Medulla oblongata (tissue), 1 donor: ENCODE data around the gene TBPL1.
"Not testable (repeated sequence)": the region's sequence is repeated elsewhere in the genome, so short reads cannot be mapped to it uniquely, and the experiment has no call there.

Experiments used
- DNase-seq: peaks from one replicate; pipeline ENCODE4 v3.0.0-alpha.2; 2015; ENCODE audit errors: extremely low spot score

Gene TBPL1

DNA sequence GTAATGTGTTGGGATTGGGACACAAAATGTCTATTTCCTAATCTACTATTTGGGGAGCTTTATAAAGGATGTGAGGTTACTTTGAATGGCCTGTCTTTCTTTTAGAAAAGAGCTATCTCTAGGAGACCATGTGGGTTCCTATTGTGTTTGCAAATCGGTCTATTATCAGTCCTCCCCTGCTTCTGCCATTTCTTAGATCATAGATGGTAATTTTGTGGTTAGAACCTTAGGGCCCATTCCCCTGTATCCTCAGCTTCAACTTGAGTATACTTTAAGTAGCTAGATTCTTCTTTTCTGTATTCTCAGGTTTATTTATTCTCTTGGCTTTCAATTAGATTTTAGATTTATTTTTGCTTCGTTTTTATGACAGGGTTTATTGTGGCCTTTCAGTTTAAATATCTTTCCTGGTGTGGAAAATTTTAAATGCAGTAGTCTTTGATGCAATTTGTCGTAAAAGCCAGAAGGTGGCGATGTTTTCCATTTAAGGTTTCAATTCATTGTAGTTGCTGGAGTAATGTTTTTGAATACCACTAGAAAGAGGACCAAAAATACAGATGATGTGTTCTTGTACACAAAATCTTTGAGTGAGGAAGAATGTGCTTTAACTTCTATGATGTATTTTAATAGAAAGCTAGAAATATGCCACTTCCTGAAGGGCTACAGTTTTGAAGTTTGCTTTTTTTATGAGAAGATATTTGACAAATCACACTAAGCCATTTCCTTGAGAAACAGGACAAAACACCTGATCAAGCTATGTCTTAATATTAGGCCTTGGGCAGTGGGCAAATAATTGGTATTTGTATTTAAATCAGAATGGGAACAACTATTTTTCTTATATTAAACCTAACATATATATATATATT, 20.3 kb downstream of the TBPL1 start:
- peak; percentile 88 for DNase-seq

GRCh38 chr6:133977983-133978895, 25.2 kb downstream of the TBPL1 start:
- DNase-seq, result peak; percentile 33

- no peak for DNase-seq
Observed at GRCh38 chr6:133978896-133979240, 25.8 kb downstream of the TBPL1 start.

DNA sequence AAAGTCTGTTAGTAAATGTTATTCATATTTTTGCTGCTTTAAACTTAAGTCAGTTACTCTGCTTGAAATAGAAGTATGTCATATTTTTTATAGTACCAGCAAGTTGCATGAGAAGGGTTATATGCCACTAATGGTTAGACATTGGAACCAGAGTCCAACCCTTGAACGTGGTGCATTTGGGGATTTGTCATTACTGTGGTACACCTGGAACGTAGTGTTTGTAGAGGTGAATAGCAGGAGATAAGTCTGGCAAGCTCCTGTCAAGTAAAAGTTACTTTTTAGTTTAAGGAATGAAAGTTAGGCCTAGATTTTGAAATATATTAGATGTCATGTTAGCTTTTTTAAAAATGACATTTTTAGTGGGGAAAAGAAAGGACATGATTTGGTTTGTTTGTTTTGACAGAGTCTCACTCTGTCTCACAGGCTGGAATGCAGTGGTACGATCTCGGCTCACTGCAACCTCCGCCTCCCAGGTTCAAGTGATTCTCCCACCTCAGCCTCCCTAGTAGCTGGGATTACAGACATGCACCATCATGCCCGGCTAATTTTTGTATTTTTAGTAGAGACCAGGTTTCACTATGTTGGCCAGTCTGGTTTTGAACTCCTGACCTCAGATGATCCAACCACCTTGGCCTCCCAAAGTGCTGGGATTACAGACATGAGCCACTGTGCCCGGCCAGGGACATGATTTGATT, 26.4 kb downstream of the TBPL1 start:
- DNase-seq, result not testable (repeated sequence)

- DNase-seq, result no peak
Observed at GRCh38 chr6:133980168-133980567, 27.1 kb downstream of the TBPL1 start.

GRCh38 chr6:133983099-133983939, 30.3 kb downstream of the TBPL1 start:
- DNase-seq, result no peak

DNA sequence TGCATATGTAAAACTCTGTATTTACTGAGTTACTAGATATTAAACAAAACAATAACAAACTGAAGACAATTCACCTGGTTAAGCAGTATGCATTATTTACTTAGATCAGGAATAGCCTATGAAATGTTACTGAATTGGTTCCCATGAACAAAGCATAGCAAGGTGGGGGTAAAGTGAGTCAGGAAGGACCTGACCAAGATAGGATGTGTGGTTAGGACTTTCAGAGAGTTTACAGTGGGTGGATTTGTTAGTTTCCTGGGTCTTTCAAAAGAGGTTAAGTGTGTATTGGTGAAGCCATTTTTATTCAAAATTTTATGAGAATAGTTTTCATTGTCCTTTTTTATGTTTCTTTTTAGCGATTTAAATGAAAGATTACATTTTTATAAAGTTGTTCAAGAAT, 32.9 kb downstream of the TBPL1 start:
- no peak for DNase-seq

DNA sequence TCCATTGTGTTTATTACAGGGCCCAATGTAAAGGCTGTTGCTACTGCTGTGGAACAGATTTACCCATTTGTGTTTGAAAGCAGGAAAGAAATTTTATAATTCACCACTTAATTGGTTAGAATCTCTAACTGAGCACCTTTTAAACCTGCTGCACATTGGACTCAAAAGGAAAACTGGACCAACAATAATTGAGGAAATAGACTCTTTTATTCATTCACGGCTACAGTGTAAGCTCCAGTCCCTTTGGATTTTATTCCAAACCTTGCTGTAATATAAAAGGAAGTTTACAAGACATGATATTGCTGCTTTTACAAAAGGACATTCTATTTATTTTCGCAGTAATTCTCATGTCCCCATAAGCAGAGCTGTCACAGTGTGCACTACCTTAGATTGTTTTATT, 33.9 kb downstream of the TBPL1 start:
- DNase-seq, result no peak

DNA sequence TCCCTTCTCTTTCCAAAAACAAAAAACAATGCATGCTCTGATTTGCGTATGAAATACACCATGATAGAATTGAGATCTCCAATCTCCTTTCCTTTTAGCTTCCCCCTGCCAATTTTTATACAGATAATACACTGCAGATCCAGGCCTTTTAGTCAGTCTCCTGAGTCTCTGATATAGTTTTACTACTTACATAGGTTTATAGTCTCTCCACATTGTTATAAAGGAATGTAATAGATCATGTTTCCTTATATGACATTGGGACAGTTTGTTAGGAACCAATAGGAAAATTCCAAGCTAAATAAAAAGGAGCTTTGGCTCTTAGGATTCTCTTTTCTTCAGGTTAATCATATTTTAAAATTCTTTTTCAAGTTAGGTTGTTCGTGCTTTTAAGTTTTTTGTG, 36.5 kb downstream of the TBPL1 start:
- DNase-seq, result no peak

GRCh38 chr6:133990321-133990720, 37.3 kb downstream of the TBPL1 start:
- no peak for DNase-seq

DNA sequence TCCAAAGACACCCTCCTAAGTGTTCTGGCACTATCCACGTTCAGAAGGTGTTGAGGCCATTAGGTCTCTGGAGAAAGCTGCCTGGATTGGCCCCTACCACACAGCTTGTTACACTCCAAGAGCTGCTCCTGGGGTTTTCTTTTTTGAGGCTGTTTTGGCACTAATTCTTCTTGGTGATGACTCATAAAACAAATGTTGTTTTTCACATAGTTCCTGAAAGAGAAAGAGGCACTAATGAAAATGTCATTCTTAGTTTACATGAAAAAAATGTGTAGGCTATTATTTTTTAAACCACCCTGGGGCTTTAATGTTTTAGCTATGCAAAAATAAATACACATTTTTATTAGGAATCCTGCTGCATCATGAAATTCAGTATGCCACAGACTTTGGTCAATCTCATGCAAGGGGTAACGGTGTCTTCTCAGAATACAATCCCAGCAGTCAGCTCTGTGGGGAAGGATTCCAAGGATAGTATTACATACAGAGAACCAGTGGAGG, 38.1 kb downstream of the TBPL1 start:
- no peak for DNase-seq

DNA sequence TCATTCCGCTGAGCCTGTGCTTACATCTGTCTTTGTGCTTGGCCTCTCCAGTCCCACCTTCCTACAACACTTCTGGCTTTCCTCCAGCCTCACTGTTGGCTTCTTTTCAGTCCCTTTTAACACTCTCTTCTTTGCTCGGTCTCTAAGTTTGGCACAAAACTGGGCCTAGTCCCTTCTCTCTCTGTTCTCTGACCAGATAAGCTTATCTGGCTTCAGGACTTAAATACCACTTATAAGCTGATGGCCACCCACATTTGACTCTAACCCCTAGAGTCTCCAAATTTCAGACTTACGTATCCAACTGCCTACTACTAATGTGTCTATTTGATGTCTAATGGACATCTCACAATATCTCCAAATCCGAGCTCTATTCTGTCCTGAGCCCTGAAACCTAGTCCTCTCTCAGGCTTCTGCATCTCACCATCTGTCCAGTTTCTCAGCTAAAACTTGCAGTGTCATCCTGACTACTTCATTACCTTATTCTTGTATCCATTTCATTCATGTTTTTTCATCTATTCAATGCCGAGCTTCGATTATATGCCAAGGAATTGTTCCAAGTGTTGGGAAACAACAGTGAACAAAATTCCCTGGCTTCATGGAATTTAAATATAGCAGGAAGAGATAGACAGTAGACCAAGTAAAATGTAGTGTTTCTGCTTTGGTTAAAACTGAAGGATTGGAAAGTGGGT, 40.1 kb downstream of the TBPL1 start:
- peak; percentile 23 for DNase-seq

DNA sequence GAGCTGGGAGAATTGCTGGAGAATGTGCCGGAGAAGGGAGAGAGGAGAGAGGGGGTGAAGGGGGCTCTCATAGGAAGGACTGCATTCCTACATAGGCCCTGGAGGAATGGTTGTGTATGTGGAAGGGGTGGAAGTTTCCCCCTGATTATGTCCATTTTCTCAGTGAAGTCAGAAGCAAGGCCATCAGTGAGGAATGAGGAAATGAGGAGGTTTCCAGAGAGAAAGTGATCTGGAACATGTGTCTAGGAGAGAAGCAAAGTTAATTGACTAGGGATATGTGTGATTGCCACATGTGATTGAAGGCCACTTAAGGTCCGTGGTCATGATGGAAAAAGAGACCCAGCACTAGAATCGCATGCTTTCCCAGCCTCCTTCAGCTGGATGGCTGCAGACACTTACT, 42.3 kb downstream of the TBPL1 start:
- DNase-seq, result no peak

GRCh38 chr6:133995758-133996157, 42.7 kb downstream of the TBPL1 start:
- no peak for DNase-seq

- no peak for DNase-seq
Observed at GRCh38 chr6:133997267-133997666, 44.2 kb downstream of the TBPL1 start.

DNA sequence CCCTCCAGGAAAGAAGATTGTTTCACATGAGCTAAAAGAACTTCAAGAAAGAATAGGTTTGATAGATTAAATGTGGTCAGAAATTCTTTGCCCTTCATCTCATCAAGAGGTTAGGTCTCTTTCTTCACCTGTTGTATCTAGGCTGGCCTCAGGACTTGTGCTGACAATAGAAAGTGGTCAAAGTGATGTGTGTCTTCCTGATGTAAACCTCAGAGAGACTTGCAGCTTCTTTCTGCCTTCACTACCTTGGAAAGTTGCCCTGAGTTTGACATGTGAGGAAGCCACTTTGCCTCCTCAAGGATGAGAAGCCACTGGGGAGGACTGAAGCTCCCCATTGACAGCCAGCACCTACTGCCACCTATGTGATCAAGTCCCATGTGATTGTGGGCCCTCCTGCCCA, 46.3 kb downstream of the TBPL1 start:
- no peak for DNase-seq

GRCh38 chr6:134000443-134000842, 47.4 kb downstream of the TBPL1 start:
- no peak for DNase-seq

DNA sequence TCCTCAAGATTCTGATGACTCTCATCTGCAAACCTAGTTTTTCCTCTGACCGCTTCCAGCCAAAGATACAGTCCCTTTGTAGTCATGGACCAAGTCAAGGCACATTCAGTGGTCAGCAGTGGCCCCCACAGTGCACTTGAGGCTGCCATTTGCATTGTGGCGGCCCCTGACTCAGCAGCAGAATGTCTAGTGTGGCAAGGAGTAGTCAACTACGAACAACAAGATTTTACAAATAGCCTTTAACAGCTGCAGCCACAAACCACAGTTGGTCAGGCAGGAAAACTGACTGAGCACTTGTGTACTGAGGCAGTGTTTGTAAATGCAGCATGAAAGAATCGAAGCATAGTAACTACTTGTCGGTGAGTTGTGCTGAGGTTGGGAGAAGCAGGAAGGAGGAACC, 49.8 kb downstream of the TBPL1 start:
- peak; percentile 17 for DNase-seq

- no peak for DNase-seq
Observed at GRCh38 chr6:134003542-134003951, 50.5 kb downstream of the TBPL1 start.

GRCh38 chr6:134004714-134005113, 51.7 kb downstream of the TBPL1 start:
- no peak for DNase-seq

DNA sequence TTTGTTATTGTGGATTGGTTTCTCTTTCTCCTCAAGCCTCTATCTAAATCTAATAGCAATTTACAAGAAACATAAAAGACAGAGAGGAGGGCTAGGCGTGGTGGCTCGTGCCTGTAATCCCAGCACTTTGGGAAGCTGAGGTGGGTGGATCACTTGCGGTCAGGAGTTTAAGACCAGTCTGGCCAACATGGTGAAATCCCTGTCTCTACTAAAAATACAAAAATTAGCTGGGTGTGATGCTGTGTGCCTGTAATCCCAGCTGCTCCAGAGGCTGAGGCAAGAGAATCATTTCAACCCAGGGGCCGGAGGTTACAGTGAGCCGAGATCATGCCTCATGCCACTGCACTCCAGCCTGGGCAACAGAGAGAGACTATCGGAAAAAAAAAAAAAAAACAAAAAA, 52.8 kb downstream of the TBPL1 start:
- DNase-seq, result no peak
